ENCODE data around the gene RSPH3. TPM values are rescaled to one million over a fixed set of nuclear protein-coding genes. Genes with fewer than 3 reads are reported as not detected.
"Not testable (repeated sequence)": the region's sequence is repeated elsewhere in the genome, so short reads cannot be mapped to it uniquely, and the experiment has no call there.

The RSPH3 gene
- polyA plus RNA-seq, 1 experiment, result 2.3 TPM

DNA sequence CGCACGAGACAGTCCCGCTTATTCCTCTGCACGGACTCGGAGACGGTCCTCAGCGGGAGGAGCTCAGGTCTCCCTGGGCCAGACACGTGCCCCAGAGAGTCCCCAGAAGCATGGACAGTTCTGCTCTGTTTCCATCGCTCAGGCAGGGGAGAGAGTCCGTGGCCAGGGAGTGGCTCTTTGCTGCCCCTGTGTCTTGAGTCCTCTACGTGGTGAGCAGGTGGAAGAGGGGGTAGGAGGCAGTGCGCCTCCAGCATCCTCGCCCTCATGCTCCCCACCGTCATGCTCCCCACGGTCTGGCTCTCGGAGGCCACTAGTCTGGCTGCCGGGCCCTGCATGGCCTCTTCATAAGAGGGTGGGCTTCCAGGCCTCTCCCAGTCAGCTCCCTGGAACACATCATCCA, 35.9 kb upstream of the RSPH3 start:
- Histone ChIP-seq H3K4me3 (ENCODE audit: low read depth, low read length) (no peak overlapping the region), H3K36me3 (ENCODE audit: control insufficient read depth, insufficient read depth, low read length) (no peaks in the 10 kb centered on the region), H3K27me3 (ENCODE audit: control insufficient read depth, insufficient read depth, low read length) (0 out of 2 replicates have a peak, but pooled peaks cover 4% of the 10 kb centered on the region)
- ChIA-PET CTCF (interaction anchor here (0.9 to 1.6 kb wide), 2 partner anchors 27 to 68 kb away, joined by 3 to 6 read pairs; no protein-coding TSS in a partner anchor), POLR2A (no interaction called here)
- TF ChIP-seq CTCF (IDR thresholded peaks at IDR 0.05; ENCODE audit: insufficient read depth, low read depth, low read length), result no peak
- DNase-seq (ENCODE audit: low read depth), result no peak

- H3K27me3 ChIP-seq (ENCODE audit: control insufficient read depth, insufficient read depth, low read length), result 0 out of 2 replicates have a peak, but pooled peaks cover 2% of the 10 kb centered on the region
- H3K36me3 ChIP-seq (ENCODE audit: control insufficient read depth, insufficient read depth, low read length), result no peaks in the 10 kb centered on the region
- DNase-seq (ENCODE audit: low read depth), result no peak
- POLR2A ChIA-PET, result no interaction called here
- TF ChIP-seq CTCF (IDR thresholded peaks at IDR 0.05; ENCODE audit: insufficient read depth, low read depth, low read length), result no peak
- CTCF ChIA-PET, result interaction anchor here (0.7 to 1.5 kb wide), 3 partner anchors 9 to 101 kb away, joined by 3 to 7 read pairs (median 3); no protein-coding TSS in a partner anchor
- no peak overlapping the region for H3K4me3 ChIP-seq (ENCODE audit: low read depth, low read length)
These were observed 33.4 kb upstream of the RSPH3 start for GRCh38 chr6:159033160-159034049.

DNA sequence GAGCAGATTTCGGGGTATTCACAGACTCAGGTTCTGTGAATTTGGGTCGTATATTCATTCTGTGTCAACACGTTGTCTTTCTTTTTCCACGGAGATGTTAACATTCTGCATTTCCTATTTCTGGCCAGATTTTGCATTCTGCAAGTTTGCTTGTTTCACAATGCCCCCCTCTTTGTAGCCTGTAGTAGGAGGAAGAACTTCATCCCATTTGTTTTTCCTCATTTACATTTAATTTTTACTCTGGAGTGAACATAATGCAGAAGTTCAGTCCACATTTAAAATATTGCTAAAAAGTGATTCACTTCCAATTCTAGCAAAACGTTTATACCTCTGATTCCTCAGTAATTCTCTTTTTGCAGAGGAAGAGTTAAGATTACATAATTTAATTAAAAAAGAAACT, 31.8 kb upstream of the RSPH3 start:
- no peaks in the 10 kb centered on the region for H3K27me3 ChIP-seq (ENCODE audit: control insufficient read depth, insufficient read depth, low read length)
- no peak overlapping the region for H3K4me3 ChIP-seq (ENCODE audit: low read depth, low read length)
- CTCF ChIA-PET, result interaction anchor here (0.8 to 1.5 kb wide), 2 partner anchors 11 to 29 kb away, joined by 3 to 7 read pairs; no protein-coding TSS in a partner anchor
- no peak for TF ChIP-seq CTCF (IDR thresholded peaks at IDR 0.05; ENCODE audit: insufficient read depth, low read depth, low read length)
- H3K36me3 ChIP-seq (ENCODE audit: control insufficient read depth, insufficient read depth, low read length), result no peaks in the 10 kb centered on the region
- no peak for DNase-seq (ENCODE audit: low read depth)
- POLR2A ChIA-PET, result no interaction called here

DNA sequence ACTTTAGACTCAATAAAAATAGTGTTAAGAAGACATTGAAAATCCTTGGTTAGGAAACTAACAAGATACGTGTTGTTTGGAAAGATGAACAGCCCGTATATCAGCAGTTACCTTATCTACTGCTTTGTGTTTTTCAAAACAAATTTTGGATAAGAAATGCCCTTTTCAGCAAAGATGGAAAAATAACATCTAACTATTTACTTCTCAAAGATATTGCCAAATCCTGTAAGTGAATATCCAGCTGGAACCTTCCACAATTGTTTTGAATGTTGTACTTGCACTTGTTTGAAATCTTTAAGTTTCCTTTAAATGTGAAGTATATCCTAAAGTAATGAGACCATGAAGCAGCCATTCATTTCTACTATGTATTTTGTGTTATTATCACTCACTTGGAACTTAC, 30.2 kb upstream of the RSPH3 start:
- TF ChIP-seq CTCF (IDR thresholded peaks at IDR 0.05; ENCODE audit: insufficient read depth, low read depth, low read length), result no peak
- Histone ChIP-seq H3K4me3 (ENCODE audit: low read depth, low read length) (no peak overlapping the region), H3K27me3 (ENCODE audit: control insufficient read depth, insufficient read depth, low read length) (no peaks in the 10 kb centered on the region), H3K36me3 (ENCODE audit: control insufficient read depth, insufficient read depth, low read length) (no peaks in the 10 kb centered on the region)
- ChIA-PET CTCF (interaction anchor here (2.2 kb wide), 1 partner anchor 12 kb away, joined by 10 read pairs; no protein-coding TSS in a partner anchor), POLR2A (no interaction called here)
- no peak for DNase-seq (ENCODE audit: low read depth)

DNA sequence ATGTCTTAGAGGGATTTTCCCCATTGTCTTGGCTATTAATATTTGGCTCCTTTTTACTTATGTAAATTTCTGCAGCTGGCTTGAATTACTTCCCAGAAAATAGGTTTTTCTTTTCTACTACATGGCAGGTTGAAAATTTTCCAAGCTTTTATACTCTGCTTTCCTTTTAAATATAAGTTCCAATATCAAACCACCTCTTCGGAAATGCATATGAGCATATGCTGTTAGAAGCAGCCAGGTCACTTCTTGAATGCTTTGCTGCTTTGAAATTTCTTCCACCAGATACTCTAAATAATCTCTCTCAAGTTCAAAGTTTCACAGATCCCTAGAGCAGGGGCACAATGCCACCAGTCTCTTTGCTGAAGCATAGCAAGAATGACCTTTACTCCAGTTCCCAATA, 25.2 kb upstream of the RSPH3 start:
- H3K27me3 ChIP-seq (ENCODE audit: control insufficient read depth, insufficient read depth, low read length); CTCF ChIA-PET; H3K36me3 ChIP-seq (ENCODE audit: control insufficient read depth, insufficient read depth, low read length); DNase-seq (ENCODE audit: low read depth); H3K4me3 ChIP-seq (ENCODE audit: low read depth, low read length); POLR2A ChIA-PET: not testable (repeated sequence)

Data from BJ (cell line).